ENCODE results near the gene PAQR5.
"Not testable (repeated sequence)": the region's sequence is repeated elsewhere in the genome, so short reads cannot be mapped to it uniquely, and the experiment has no call there.

The PAQR5 gene

DNA sequence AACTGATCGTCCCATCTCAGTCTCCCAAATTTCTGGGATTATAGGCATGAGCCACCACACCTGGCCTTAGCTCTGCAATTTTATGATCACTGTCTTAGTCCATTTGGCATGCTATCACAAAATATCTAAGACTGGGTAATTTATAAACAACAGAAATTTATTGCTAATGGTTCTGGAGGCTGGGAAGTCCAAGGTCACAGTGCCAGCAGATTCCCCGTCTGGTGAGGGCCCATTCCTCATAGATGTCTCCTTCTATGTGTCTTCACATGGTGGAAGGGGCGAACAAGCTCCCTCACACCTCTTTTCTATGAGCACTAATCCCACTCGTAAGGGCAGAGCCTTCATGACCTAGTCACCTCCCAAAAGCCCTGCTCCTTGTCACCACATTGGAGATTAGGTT, 60.1 kb downstream of the PAQR5 start:
- no peak for DNase-seq

GRCh38 chr15:69359722-69360121, 61.0 kb downstream of the PAQR5 start:
- DNase-seq: no peak

DNA sequence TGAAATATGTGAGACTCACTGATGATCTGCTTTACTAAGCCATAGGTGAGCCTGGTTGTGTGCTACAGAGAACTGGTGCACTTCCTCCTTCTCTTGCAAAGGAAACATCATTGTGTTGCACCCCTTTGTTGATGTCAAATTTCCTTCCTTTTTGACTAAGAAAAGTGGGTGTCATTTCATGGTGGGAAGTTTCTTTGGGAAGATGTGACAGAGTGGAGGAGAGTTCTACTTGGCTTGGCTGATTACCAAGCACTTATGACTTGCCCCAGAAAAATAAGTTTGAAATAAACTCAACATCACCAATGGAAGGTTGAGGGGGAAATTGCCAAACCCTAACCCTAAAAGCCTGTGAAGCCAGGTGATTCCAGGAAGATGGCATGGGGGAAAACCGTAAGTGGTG, 61.9 kb downstream of the PAQR5 start:
- DNase-seq: no peak

DNA sequence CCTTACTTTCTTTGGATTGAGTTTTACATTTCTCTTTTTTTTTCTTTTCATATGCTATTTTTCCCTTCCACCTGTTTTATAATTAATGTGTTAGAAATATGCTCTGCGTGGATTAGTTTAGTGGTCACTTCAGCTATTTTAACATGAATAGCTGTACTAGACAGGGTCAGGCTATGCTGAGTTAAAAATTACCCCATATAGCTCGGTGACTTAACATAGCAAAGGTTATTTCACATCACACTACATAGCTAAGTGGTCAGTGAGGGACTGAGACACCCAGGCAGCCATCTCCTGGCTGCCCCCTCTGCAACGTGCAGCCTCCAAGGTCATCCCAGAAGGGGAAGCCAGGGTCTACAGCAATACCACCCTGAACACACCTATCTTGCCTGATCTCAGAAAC, 68.5 kb downstream of the PAQR5 start:
- DNase-seq: no peak

DNA sequence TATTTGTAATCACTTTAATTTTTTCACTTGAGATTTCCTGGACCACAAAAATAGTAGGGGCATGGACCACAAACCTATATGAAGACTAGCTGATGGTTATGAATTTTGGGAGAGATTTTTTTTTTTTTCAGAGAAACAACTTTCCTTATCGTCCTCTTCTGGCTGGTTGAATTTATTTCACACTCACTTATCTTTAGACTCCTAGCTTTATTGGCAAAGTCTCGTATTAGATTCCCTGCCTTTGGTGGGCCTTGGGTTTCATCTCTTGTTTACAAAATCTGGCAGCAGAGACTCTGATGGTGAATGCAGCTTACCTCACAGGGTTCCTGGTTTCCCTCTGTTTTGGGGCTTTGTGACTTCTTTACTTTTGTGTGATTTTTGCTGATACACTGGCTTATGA, 70.9 kb downstream of the PAQR5 start:
- no peak for DNase-seq

- DNase-seq: no peak
Observed at GRCh38 chr15:69373406-69373805, 74.7 kb downstream of the PAQR5 start.

- DNase-seq: no peak
Observed at GRCh38 chr15:69375151-69375790, 76.6 kb downstream of the PAQR5 start.

GRCh38 chr15:69377216-69377970, 78.7 kb downstream of the PAQR5 start:
- DNase-seq: no peak

GRCh38 chr15:69380100-69380725, 81.5 kb downstream of the PAQR5 start:
- no peak for DNase-seq

GRCh38 chr15:69380726-69381105, 82.0 kb downstream of the PAQR5 start:
- DNase-seq: no peak

DNA sequence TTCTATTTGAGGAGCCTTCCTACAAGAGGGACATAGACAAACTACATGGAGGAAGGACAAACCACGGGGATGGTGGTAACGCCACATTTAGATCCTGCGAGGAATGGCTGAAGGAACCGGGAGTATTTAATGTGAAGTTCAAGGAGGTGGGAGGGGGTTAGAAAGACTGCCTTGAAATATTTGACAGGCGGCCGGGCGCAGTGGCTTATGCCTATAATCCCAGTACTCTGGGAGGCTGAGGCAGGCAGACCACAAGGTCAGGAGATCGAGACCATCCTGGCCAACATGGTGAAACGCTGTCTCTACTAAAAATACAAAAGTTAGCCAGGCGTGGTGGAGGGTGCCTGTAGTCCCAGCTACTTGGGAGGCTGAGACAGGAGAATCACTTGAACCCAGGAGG, 83.5 kb downstream of the PAQR5 start:
- not testable (repeated sequence) for DNase-seq

DNA sequence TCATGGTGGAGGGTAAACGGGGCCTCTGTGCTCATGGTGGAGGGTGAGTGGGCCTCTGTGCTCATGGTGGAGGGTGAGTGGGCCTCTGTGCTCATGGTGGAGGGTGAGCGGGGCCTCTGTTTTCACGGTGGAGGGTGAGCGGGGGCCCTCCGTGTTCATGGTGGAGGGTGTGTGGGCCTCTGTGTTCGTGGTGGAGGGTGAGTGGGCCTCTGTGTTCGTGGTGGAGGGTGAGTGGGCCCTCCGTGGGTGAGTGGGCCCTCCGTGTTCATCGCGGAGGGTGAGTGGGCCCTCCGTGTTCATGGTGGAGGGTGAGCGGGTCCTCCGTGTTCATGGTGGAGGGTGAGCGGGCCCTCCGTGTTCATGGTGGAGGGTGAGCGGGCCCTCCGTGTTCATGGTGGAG, 85.4 kb downstream of the PAQR5 start:
- not testable (repeated sequence) for DNase-seq

DNA sequence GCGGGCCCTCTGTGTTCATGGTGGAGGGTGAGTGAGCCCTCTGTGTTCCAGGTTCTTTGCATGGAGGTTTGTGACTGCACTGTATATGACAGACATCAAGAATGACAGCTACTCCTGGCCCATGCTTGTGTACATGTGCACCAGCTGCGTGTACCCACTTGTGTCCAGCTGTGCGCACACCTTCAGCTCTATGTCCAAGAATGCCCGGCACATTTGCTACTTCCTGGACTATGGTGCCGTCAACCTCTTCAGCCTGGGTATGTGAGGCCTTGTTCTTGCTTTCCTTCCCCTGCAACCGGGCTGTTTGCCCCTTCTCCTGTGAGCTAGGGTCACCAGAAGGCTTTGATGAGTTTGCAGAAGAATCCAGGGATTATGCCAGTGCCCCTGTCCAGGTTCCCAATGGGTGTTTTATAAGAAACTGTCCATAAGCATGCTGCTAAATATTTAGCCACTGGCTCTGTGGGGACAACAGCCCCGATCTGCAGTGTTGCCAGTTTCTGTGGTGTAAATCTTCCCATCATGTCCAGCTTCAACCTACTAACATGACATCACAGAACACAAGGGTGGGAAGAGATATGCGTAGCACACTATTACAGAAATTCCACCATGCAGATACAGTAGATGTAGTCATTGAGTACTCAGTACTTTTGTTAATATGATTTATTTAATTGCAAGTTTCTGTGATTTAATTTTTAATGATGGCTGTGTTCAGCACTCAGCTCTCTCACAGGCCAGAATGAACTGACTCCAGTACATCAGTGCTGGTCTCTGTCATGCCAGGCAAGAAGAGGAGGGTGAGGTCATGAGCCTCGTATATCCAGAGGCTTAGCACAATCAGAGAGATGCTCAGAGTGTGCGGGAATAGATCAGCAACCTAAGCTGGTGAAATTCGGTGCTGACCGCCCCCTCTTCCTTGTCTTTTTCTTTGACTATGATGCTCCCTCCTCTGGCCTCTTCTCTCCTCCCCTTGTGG, 86.2 kb downstream of the PAQR5 start:
- no peak for DNase-seq

DNA sequence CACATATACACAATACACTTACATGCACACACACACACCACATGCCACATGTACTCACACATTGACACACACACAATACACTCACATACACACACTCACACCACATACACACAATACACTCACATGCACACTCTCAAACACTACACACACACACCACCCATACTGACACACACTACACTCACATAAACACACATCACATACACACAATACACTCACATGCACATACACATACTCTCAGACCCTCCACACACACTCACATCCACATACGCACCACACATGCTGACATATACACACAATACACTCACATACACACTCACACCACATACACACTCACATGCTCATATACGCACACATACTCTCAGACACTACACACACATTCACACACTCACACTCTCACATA, 87.1 kb downstream of the PAQR5 start:
- no peak for DNase-seq

DNA sequence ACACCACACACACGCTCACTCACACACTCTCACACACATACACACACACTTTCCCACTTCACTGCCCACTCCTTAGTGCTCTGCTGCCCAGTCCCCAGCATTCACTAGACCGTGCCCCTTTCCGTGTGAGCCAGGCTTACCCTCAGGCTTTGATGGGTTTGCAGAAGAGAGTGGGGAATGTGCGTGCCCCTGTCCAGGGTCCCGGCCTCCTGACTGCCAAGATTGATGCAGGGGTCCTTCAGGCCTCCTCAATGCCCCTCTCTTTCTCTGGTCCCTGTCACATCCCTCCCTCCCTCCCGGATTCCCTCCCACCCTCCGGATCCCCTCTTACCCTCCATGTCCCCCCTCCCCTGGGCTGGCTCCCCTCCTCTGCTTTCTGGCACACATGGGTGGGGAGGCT, 87.6 kb downstream of the PAQR5 start:
- DNase-seq: no peak

- DNase-seq: no peak
Observed at GRCh38 chr15:69388260-69388705, 89.6 kb downstream of the PAQR5 start.

GRCh38 chr15:69389426-69389825, 90.7 kb downstream of the PAQR5 start:
- DNase-seq: no peak

DNA sequence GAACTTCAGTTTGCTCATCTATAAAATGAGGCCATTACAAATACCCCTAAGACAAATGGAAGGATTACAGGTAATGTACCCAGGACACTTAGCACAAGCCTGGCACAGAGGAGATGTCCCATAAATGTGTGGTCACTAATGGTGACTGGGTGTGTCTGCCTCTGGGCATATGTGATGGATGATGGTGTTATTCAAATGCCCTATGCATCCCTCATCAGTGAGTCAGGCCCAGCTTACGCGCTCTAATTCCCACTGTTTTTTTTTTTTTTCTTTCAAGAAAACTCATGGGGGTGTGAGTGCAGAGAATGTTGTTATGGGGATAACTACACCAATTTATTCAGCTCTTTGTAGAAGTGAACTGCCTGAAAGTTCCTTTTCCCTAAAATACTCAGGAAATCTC, 91.9 kb downstream of the PAQR5 start:
- no peak for DNase-seq

DNA sequence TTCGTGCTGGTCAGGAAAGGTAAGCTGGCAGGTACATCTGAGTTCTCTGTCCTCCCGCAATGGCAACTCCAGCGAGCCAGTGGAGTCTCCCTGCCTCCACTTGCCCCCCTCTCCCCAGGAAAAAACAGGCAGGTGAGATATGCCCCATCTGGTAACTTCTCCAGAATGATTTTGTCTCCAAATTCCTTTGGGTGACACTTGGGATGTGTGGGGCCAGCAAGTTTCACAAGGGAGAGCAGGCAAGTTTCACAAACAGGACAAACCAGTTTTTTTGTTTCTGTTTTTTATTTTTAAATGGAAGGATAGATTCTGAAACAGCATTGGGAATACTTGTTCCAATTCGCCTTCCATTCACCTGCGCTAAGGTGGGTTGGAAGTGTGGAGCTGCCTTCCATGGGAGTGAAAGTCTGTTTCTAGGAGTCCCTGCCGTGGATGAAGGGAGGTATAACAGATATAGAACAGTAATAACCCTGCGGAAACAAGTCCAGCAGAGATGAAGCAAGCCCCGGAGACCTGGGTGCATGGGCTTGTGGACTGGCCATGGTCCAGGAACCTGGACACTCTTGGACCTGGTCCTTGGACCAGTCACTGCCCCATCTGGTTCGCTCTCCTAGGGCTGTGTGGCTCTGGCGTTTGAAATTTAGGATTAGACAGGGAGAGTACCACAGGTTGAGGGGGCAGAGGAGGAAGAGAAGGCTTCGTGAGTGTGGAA, 92.5 kb downstream of the PAQR5 start:
- no peak for DNase-seq

DNA sequence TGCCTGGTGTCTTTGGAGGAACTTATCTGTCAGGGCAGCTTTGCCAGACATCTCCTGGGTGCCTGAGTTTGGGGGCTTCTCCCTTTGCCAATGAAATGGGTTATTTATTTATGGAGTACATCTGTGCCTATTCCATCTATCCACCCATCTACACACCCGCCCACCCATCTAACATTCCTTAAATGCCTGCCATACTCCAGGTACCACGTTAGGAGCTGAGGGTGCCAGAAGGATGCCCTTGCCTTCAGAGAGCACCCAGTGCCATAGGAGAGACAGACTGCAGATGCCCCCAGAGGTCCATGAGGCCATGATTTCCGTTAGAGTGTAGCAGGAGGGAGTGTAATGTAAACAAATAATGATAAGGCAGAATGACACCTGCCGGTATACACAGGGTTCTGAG, 93.6 kb downstream of the PAQR5 start:
- DNase-seq: no peak

GRCh38 chr15:69393831-69394491, 95.2 kb downstream of the PAQR5 start:
- DNase-seq: no peak
